GM13977 (cell line): ENCODE results near the gene RBMS2.
"Not testable (repeated sequence)": the region's sequence is repeated elsewhere in the genome, so short reads cannot be mapped to it uniquely, and the experiment has no call there.

ENCODE experiments used
- DNase-seq: peaks from one replicate; pipeline ENCODE4 v3.0.0; 2012; ENCODE audit warnings: low spot score
- CTCF ChIP-seq: IDR thresholded peaks from 2 replicates; pipeline ENCODE4 v1.5.1; 2012; ENCODE audit warnings: mild to moderate bottlenecking, control low read depth; ENCODE audit not compliant: insufficient read depth; ENCODE audit errors: extremely low read depth, missing control alignments
- in situ Hi-C: fragments of 300-500 bp; cut with MboI; formaldehyde crosslinking; loops from one replicate; pipeline ENCODE4 v1.12.0; 2022; ENCODE audit warnings: low sequenced_read_pairs, low pct_unique_long_range_greater_than_20kb, mixed read lengths, inconsistent platforms; ENCODE audit not compliant: unreplicated experiment

Gene RBMS2

GRCh38 chr12:56484566-56484965 lies 37.1 kb upstream of the RBMS2 start:
- no peak for DNase-seq
- in situ Hi-C loops, result no loop called here
- no peak for TF ChIP-seq CTCF

- no peak for TF ChIP-seq CTCF
- DNase-seq, result no peak
- in situ Hi-C loops, result no loop called here
Observed at GRCh38 chr12:56486694-56487093, 34.9 kb upstream of the RBMS2 start.

DNA sequence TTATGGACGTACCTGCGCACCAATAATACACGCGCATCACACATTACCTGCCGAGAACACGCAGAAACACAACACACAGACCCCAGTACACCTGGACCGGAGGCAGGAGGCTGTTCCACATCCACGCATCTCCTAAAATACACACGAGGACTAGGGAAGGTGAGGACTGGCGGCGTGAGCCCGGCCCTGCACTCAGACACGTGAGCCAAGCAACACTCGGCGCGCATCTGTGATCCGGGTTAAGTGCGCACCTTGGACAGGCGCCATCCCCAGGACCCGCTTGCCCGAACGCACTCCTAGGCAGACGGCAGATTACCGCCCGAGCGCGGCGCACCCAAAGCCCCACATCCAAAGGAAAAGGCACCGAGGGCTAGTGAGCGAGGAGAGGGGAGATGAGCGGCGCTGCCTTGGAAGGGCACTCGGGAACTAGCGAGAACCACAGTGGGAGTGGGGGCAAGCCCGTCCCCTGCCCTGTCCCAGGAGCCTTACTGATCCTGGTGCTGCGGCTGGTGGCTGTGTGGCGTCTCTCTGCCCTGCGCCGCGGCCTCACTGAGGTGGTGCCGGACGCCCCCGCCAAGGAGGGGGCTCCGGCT lies 34.1 kb upstream of the RBMS2 start:
- no peak for TF ChIP-seq CTCF
- in situ Hi-C loops, result no loop called here
- DNase-seq, result peak; percentile 37

- TF ChIP-seq CTCF, result no peak
- in situ Hi-C loops, result no loop called here
- peak; percentile 94 for DNase-seq
Observed at GRCh38 chr12:56488041-56488955, 33.3 kb upstream of the RBMS2 start, which contains the start of gene GLS2. Gene GLS2, minus strand, starts transcription at chr12:56488161. Its CDS starts 43 bp downstream, at chr12:56488118.

DNA sequence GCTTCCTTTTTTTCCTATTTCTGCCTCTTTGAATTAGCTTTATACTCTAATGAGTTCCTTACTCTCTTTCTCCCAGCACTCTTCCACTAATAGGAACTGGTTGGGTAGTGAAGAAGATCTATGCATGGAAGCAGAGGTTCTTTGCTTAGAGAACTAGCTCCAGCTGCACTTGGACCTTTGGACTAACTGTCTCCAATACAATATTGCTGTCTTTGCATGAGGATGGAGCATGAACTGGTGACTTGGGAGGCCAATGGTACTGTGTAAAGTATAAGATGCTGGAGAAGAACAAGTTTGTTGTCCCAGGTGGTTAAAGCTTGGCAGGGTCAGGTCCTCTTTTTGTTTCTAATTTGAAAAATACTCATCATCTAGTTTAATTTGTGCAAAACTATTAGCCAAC lies 31.3 kb upstream of the RBMS2 start:
- no peak for TF ChIP-seq CTCF
- in situ Hi-C loops, result no loop called here
- no peak for DNase-seq

GRCh38 chr12:56493409-56494105 lies 28.1 kb upstream of the RBMS2 start:
- DNase-seq, in situ Hi-C loops: not testable (repeated sequence)

GRCh38 chr12:56494106-56494415 lies 27.6 kb upstream of the RBMS2 start:
- in situ Hi-C loops, DNase-seq: not testable (repeated sequence)

DNA sequence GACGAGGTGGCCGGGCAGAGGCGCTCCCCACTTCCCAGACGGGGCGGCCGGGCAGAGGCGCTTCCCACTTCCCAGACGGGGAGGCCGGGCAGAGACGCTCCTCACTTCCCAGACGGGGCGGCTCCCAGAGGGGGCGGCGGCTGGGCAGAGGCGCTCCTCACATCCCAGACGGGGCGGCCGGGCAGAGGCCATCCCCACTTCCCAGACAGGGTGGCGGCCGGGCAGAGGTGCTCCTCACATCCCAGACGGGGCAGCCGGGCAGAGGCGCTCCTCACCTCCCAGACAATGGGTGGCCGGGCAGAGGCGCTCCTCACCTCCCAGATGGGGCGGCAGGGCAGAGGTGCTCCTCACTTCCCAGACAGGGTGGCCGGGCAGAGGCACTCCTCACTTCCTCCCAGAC lies 27.1 kb upstream of the RBMS2 start:
- in situ Hi-C loops, DNase-seq: not testable (repeated sequence)
